ENCODE measurements around the gene MTCL1. TPM values are rescaled to one million over a fixed set of nuclear protein-coding genes. Genes with fewer than 3 reads are reported as not detected.

MTCL1 gene
- total RNA-seq, 1 experiment from 2014 or later: 297 TPM

DNA sequence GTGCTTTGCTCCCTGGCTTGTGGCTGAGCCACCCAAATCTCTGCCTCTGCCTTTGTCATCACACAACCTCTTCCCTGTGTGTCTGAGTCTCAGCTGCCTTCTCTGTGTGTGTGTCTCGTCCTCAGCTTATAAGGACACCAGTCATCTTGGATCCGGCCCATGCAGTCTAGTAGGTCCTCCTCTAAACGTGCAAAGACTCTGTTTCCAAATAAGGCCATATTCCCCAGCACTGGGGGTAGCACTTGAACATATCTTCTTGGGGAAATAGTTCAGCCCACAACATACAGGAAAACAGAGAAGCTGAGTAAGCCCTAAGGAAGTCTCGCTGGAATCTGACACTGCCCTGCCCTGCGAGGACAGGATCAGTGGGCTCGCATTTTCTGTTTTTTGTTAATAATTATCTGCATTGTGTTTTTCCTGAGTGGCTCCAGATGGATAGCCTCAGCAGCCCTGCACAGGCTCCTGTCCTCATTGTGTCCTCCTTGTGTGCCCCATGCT lies 42.1 kb downstream of the MTCL1 start:
- Mint-ChIP-seq H3K36me3 (ENCODE audit: insufficient read depth, unreplicated experiment) (peaks cover 53% of the 10 kb centered on the region), H3K27ac (ENCODE audit: unreplicated experiment) (peak overlapping the region; percentile 90), H3K27me3 (ENCODE audit: unreplicated experiment) (no peaks in the 10 kb centered on the region), H3K9me3 (ENCODE audit: low read depth, unreplicated experiment) (no peaks in the 10 kb centered on the region), H3K4me1 (ENCODE audit: low read depth, unreplicated experiment) (peaks cover 81% of the 10 kb centered on the region), H3K4me3 (ENCODE audit: low read depth, unreplicated experiment) (peak overlapping the region; percentile 57)
- CTCF ChIA-PET: interaction anchor here (1.6 kb wide), 1 partner anchor 51 kb away, joined by 3 read pairs; no protein-coding TSS in a partner anchor
- no TSS peak for BruUV-seq (replicated peaks)
- peak; percentile 42 for DNase-seq
- intact Hi-C loops (cut with micrococcal nuclease; ENCODE audit: unreplicated experiment): loop anchor here (2.0 to 5.0 kb wide), 2 partner anchors 40 to 47 kb away; partner anchors contain the start of gene MTCL1
- TF ChIP-seq, protein P1, sequence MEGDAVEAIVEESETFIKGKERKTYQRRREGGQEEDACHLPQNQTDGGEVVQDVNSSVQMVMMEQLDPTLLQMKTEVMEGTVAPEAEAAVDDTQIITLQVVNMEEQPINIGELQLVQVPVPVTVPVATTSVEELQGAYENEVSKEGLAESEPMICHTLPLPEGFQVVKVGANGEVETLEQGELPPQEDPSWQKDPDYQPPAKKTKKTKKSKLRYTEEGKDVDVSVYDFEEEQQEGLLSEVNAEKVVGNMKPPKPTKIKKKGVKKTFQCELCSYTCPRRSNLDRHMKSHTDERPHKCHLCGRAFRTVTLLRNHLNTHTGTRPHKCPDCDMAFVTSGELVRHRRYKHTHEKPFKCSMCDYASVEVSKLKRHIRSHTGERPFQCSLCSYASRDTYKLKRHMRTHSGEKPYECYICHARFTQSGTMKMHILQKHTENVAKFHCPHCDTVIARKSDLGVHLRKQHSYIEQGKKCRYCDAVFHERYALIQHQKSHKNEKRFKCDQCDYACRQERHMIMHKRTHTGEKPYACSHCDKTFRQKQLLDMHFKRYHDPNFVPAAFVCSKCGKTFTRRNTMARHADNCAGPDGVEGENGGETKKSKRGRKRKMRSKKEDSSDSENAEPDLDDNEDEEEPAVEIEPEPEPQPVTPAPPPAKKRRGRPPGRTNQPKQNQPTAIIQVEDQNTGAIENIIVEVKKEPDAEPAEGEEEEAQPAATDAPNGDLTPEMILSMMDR (IDR thresholded peaks at IDR 0.05; ENCODE audit: unreplicated experiment): no peak

DNA sequence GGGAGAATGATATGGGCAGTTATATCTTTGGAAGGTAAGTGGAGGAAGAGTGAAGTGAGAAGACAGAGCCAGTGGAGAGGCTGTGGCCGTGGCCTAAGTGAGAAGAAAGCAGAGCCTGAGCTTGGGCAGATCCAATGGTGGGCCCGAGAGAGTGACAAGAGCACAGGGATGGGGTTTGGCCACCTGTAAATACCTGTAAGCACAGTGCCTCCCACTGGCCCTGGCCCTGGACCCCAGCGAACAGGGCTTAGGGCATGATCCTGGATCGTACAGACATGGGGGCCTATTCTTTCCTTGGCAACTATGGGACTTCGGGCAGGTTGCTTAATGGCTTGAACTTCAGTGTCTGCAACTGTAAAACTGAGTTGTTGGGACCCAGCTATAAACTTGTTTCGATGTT lies 44.1 kb downstream of the MTCL1 start:
- Mint-ChIP-seq H3K4me1 (ENCODE audit: low read depth, unreplicated experiment) (peaks cover 73% of the 10 kb centered on the region), H3K36me3 (ENCODE audit: insufficient read depth, unreplicated experiment) (peaks cover 46% of the 10 kb centered on the region), H3K9me3 (ENCODE audit: low read depth, unreplicated experiment) (no peaks in the 10 kb centered on the region), H3K4me3 (ENCODE audit: low read depth, unreplicated experiment) (no peak overlapping the region), H3K27me3 (ENCODE audit: unreplicated experiment) (no peaks in the 10 kb centered on the region), H3K27ac (ENCODE audit: unreplicated experiment) (peak overlapping the region; percentile 17)
- DNase-seq: no peak
- CTCF ChIA-PET: no interaction called here
- TF ChIP-seq, protein P1 (IDR thresholded peaks at IDR 0.05; ENCODE audit: unreplicated experiment): no peak
- no TSS peak for BruUV-seq (replicated peaks)
- intact Hi-C loops (cut with micrococcal nuclease; ENCODE audit: unreplicated experiment): loop anchor here (5.0 kb wide), 1 partner anchor 42 kb away; the partner anchor contains the start of gene MTCL1

GRCh38 chr18:8750954-8751415 lies 45.6 kb downstream of the MTCL1 start:
- no peak overlapping the region for H3K4me3 Mint-ChIP-seq (ENCODE audit: low read depth, unreplicated experiment)
- no peaks in the 10 kb centered on the region for H3K9me3 Mint-ChIP-seq (ENCODE audit: low read depth, unreplicated experiment)
- intact Hi-C loops (cut with micrococcal nuclease; ENCODE audit: unreplicated experiment): no loop called here
- no peak for DNase-seq
- CTCF ChIA-PET: no interaction called here
- TF ChIP-seq, protein P1 (IDR thresholded peaks at IDR 0.05; ENCODE audit: unreplicated experiment): no peak
- BruUV-seq (replicated peaks): no TSS peak
- H3K36me3 Mint-ChIP-seq (ENCODE audit: insufficient read depth, unreplicated experiment): peaks cover 43% of the 10 kb centered on the region
- H3K27ac Mint-ChIP-seq (ENCODE audit: unreplicated experiment): peak overlapping the region; percentile 21
- H3K27me3 Mint-ChIP-seq (ENCODE audit: unreplicated experiment): no peaks in the 10 kb centered on the region
- H3K4me1 Mint-ChIP-seq (ENCODE audit: low read depth, unreplicated experiment): peaks cover 58% of the 10 kb centered on the region

DNA sequence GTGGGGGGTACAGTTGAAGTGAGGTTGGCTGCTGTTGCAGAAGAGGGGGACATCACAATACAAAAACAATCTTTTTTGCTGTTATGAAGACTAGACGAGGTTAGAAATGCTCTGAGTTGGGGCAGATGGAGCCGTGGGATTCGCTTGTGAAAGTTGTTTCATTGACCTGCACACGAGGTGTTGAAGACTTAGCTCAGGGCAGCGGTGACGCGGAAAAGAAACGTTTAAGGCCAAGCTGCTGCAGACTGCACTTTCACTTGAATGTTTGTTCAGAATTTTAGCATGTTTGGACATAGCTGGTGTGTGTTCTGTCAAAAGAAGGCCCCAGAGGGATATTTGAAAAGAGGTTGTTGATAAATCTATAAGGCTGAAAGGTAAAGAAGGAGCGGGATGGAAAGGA lies 46.3 kb downstream of the MTCL1 start:
- TF ChIP-seq, protein P1 (IDR thresholded peaks at IDR 0.05; ENCODE audit: unreplicated experiment): no peak
- intact Hi-C loops (cut with micrococcal nuclease; ENCODE audit: unreplicated experiment): no loop called here
- H3K4me3 Mint-ChIP-seq (ENCODE audit: low read depth, unreplicated experiment): no peak overlapping the region
- no peaks in the 10 kb centered on the region for H3K27me3 Mint-ChIP-seq (ENCODE audit: unreplicated experiment)
- peaks cover 51% of the 10 kb centered on the region for H3K4me1 Mint-ChIP-seq (ENCODE audit: low read depth, unreplicated experiment)
- CTCF ChIA-PET: no interaction called here
- peaks cover 36% of the 10 kb centered on the region for H3K36me3 Mint-ChIP-seq (ENCODE audit: insufficient read depth, unreplicated experiment)
- H3K27ac Mint-ChIP-seq (ENCODE audit: unreplicated experiment): peak overlapping the region; percentile 21
- no TSS peak for BruUV-seq (replicated peaks)
- no peak for DNase-seq
- H3K9me3 Mint-ChIP-seq (ENCODE audit: low read depth, unreplicated experiment): no peaks in the 10 kb centered on the region

Measured in Calu3 (cell line).